HEK293 (cell line): ENCODE measurements around the gene MGAT4A.

Experiments used
- BCL6B ChIP-seq: fragments of 450-650 bp; formaldehyde crosslinking; IDR thresholded peaks from 2 replicates; pipeline ENCODE4 v1.5.1; 2017; ENCODE audit warnings: missing biosample characterization, missing genetic modification characterization
- EGR2 ChIP-seq: fragments of 450-650 bp; formaldehyde crosslinking; IDR thresholded peaks from 2 replicates; pipeline ENCODE4 v1.5.1; 2016; ENCODE audit warnings: low read depth, missing biosample characterization, missing genetic modification characterization
- GFI1B ChIP-seq: fragments of 450-650 bp; formaldehyde crosslinking; IDR thresholded peaks from 2 replicates; pipeline ENCODE4 v1.5.1; 2016; ENCODE audit warnings: missing biosample characterization, missing genetic modification characterization
- HOXA7 ChIP-seq: sonication (generic); formaldehyde crosslinking; IDR thresholded peaks from 2 replicates; pipeline ENCODE4 v1.8.1; 2022; ENCODE audit warnings: missing genetic modification reagents, borderline replicate concordance
- HOXC10 ChIP-seq: sonication (generic); formaldehyde crosslinking; IDR thresholded peaks from 2 replicates; pipeline ENCODE4 v1.8.1; 2023; ENCODE audit warnings: mild to moderate bottlenecking, missing genetic modification reagents
- KLF8 ChIP-seq: fragments of 450-650 bp; formaldehyde crosslinking; IDR thresholded peaks from 2 replicates; pipeline ENCODE4 v1.5.1; 2016; ENCODE audit warnings: missing biosample characterization, missing genetic modification characterization
- MYNN ChIP-seq: fragments of 450-650 bp; formaldehyde crosslinking; IDR thresholded peaks from 2 replicates; pipeline ENCODE4 v1.5.1; 2016; ENCODE audit warnings: missing biosample characterization, missing genetic modification characterization, borderline replicate concordance
- SCRT1 ChIP-seq: fragments of 450-650 bp; formaldehyde crosslinking; IDR thresholded peaks from 2 replicates; pipeline ENCODE4 v1.5.1; 2016; ENCODE audit warnings: missing biosample characterization, missing genetic modification characterization, borderline replicate concordance
- TSHZ1 ChIP-seq: fragments of 450-650 bp; formaldehyde crosslinking; IDR thresholded peaks from 2 replicates; pipeline ENCODE4 v1.5.1; 2016; ENCODE audit warnings: missing biosample characterization, missing genetic modification characterization, borderline replicate concordance
- WT1 ChIP-seq: fragments of 450-650 bp; formaldehyde crosslinking; IDR thresholded peaks from 2 replicates; pipeline ENCODE4 v1.5.1; 2016; ENCODE audit warnings: missing biosample characterization, missing genetic modification characterization
- ZBTB17 ChIP-seq: fragments of 450-650 bp; formaldehyde crosslinking; IDR thresholded peaks from 2 replicates; pipeline ENCODE4 v1.5.1; 2016; ENCODE audit warnings: missing biosample characterization, missing genetic modification characterization
- ZBTB20 ChIP-seq: fragments of 450-650 bp; formaldehyde crosslinking; IDR thresholded peaks from 2 replicates; pipeline ENCODE4 v1.5.1; 2016; ENCODE audit warnings: missing biosample characterization, missing genetic modification characterization
- ZFP41 ChIP-seq: fragments of 450-650 bp; formaldehyde crosslinking; IDR thresholded peaks from 2 replicates; pipeline ENCODE4 v1.5.1; 2016; ENCODE audit warnings: missing biosample characterization, missing genetic modification characterization, borderline replicate concordance
- ZNF148 ChIP-seq: fragments of 450-650 bp; formaldehyde crosslinking; IDR thresholded peaks from 2 replicates; pipeline ENCODE4 v1.5.0; 2017; ENCODE audit warnings: missing biosample characterization, missing genetic modification characterization, borderline replicate concordance
- ZNF169 ChIP-seq: fragments of 450-650 bp; formaldehyde crosslinking; IDR thresholded peaks from 2 replicates; pipeline ENCODE4 v1.5.1; 2016; ENCODE audit warnings: missing biosample characterization, missing genetic modification characterization
- ZNF174 ChIP-seq: fragments of 450-650 bp; formaldehyde crosslinking; IDR thresholded peaks from 2 replicates; pipeline ENCODE4 v1.5.0; 2017; ENCODE audit warnings: missing biosample characterization, mild to moderate bottlenecking, missing genetic modification characterization
- ZNF19 ChIP-seq: fragments of 450-650 bp; formaldehyde crosslinking; IDR thresholded peaks from 2 replicates; pipeline ENCODE4; 2016; ENCODE audit warnings: missing biosample characterization, missing genetic modification characterization, low read depth
- ZNF23 ChIP-seq: fragments of 450-650 bp; formaldehyde crosslinking; IDR thresholded peaks from 2 replicates; pipeline ENCODE4 v1.5.1; 2016; ENCODE audit warnings: missing biosample characterization, missing genetic modification characterization, borderline replicate concordance
- ZNF274 ChIP-seq, 2 experiments: fragments of 200-500 bp in 1 of 2; fragments of 450-650 bp in 1 of 2; sonication (Bioruptor generic) in 1 of 2; formaldehyde crosslinking in 1 of 2; IDR thresholded peaks; 2 replicates each; pipeline versions ENCODE4 v1.5.1 to v1.6.1; 2014 to 2016; ENCODE audit warnings: borderline replicate concordance in 1 of 2, inconsistent platforms in 1 of 2, low read length in 1 of 2, missing biosample characterization in 1 of 2, missing genetic modification characterization in 1 of 2
- ZNF324 ChIP-seq: fragments of 450-650 bp; formaldehyde crosslinking; IDR thresholded peaks from 2 replicates; pipeline ENCODE4 v1.5.1; 2016; ENCODE audit warnings: missing biosample characterization, missing genetic modification characterization
- ZNF335 ChIP-seq: fragments of 450-650 bp; formaldehyde crosslinking; conservative IDR thresholded peaks from 2 replicates; pipeline ENCODE4 v1.5.1; 2016; ENCODE audit warnings: missing biosample characterization, missing genetic modification characterization
- ZNF394 ChIP-seq: fragments of 450-650 bp; formaldehyde crosslinking; IDR thresholded peaks from 2 replicates; pipeline ENCODE4 v1.5.1; 2016; ENCODE audit warnings: missing biosample characterization, missing genetic modification characterization, mild to moderate bottlenecking, moderate library complexity, borderline replicate concordance
- ZNF529 ChIP-seq: fragments of 450-650 bp; formaldehyde crosslinking; IDR thresholded peaks from 2 replicates; pipeline ENCODE4 v1.5.1; 2017; ENCODE audit warnings: missing genetic modification characterization, missing biosample characterization; ENCODE audit not compliant: insufficient replicate concordance
- ZNF596 ChIP-seq: fragments of 450-650 bp; IDR thresholded peaks from 2 replicates; pipeline ENCODE4 v1.5.0; 2018; ENCODE audit warnings: missing biosample characterization, mild to moderate bottlenecking, missing genetic modification characterization, moderate library complexity
- ZNF623 ChIP-seq: fragments of 450-650 bp; formaldehyde crosslinking; IDR thresholded peaks from 2 replicates; pipeline ENCODE4 v1.5.1; 2016; ENCODE audit warnings: missing biosample characterization, missing genetic modification characterization
- ZNF701 ChIP-seq: fragments of 450-650 bp; formaldehyde crosslinking; IDR thresholded peaks from 2 replicates; pipeline ENCODE4 v1.5.1; 2016; ENCODE audit warnings: missing biosample characterization, missing genetic modification characterization
- ZNF776 ChIP-seq: fragments of 450-650 bp; formaldehyde crosslinking; IDR thresholded peaks from 2 replicates; pipeline ENCODE4 v1.5.0; 2017; ENCODE audit warnings: missing biosample characterization, missing genetic modification characterization, borderline replicate concordance
- TF ChIP-seq, protein P1 (sequence below): fragments of 450-650 bp; formaldehyde crosslinking; conservative IDR thresholded peaks from 2 replicates; pipeline ENCODE4 v1.5.1; 2016; ENCODE audit warnings: low read depth, missing biosample characterization, missing genetic modification characterization

MGAT4A gene

GRCh38 chr2:98608116-98608961, 122.6 kb downstream of the MGAT4A start, which contains the start of the genes COA5 and UNC50 (continued):
- no peak for TF ChIP-seq SCRT1
- TF ChIP-seq MYNN (tag by site-specific recombination), result no peak
- no peak for TF ChIP-seq GFI1B (tag by site-specific recombination)
- peak; percentile 69; the same call in 1 of the 2 replicates for TF ChIP-seq KLF8
- TF ChIP-seq ZNF324 (tag by site-specific recombination), result peak; percentile 40; the same call in 1 of the 2 replicates
- peak; percentile 71 for TF ChIP-seq ZNF335
- no peak for TF ChIP-seq ZNF274 (IDR thresholded peaks at IDR 0.05; ENCODE audit: low read length)
- no peak for TF ChIP-seq ZNF274 (tag by site-specific recombination; IDR thresholded peaks at IDR 0.05; ENCODE audit: borderline replicate concordance)
- no peak for TF ChIP-seq ZFP41 (tag by site-specific recombination)
- TF ChIP-seq WT1, result no peak
- TF ChIP-seq ZNF394 (tag by site-specific recombination), result 0 out of 2 replicates have a peak, but pooled peaks have one; percentile 22
- no peak for TF ChIP-seq HOXC10 (CRISPR knock-in tag)
- no peak for TF ChIP-seq ZNF776 (tag by site-specific recombination)
- no peak for TF ChIP-seq ZNF529 (tag by site-specific recombination)
- TF ChIP-seq ZBTB20 (tag by site-specific recombination), result peak; percentile 62; the same call in 1 of the 2 replicates
- no peak for TF ChIP-seq ZNF174 (tag by site-specific recombination)
- TF ChIP-seq BCL6B (tag by site-specific recombination), result no peak
- TF ChIP-seq, protein P1, sequence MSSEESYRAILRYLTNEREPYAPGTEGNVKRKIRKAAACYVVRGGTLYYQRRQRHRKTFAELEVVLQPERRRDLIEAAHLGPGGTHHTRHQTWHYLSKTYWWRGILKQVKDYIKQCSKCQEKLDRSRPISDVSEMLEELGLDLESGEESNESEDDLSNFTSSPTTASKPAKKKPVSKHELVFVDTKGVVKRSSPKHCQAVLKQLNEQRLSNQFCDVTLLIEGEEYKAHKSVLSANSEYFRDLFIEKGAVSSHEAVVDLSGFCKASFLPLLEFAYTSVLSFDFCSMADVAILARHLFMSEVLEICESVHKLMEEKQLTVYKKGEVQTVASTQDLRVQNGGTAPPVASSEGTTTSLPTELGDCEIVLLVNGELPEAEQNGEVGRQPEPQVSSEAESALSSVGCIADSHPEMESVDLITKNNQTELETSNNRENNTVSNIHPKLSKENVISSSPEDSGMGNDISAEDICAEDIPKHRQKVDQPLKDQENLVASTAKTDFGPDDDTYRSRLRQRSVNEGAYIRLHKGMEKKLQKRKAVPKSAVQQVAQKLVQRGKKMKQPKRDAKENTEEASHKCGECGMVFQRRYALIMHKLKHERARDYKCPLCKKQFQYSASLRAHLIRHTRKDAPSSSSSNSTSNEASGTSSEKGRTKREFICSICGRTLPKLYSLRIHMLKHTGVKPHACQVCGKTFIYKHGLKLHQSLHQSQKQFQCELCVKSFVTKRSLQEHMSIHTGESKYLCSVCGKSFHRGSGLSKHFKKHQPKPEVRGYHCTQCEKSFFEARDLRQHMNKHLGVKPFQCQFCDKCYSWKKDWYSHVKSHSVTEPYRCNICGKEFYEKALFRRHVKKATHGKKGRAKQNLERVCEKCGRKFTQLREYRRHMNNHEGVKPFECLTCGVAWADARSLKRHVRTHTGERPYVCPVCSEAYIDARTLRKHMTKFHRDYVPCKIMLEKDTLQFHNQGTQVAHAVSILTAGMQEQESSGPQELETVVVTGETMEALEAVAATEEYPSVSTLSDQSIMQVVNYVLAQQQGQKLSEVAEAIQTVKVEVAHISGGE (tag by site-specific recombination), result peak; percentile 97
- no peak for TF ChIP-seq HOXA7 (CRISPR knock-in tag)
- no peak for TF ChIP-seq TSHZ1 (tag by site-specific recombination)
- no peak for TF ChIP-seq ZNF23 (tag by site-specific recombination)
- no peak for TF ChIP-seq ZNF19 (tag by site-specific recombination)
- TF ChIP-seq ZBTB17 (tag by site-specific recombination), result peak; percentile 43; the same call in 1 of the 2 replicates
- TF ChIP-seq EGR2 (tag by site-specific recombination), result 0 out of 2 replicates have a peak, but pooled peaks have one; percentile 11
- TF ChIP-seq ZNF701, result no peak
- TF ChIP-seq ZNF623, result no peak
- TF ChIP-seq ZNF169 (tag by site-specific recombination), result no peak
- TF ChIP-seq ZNF148, result no peak
- TF ChIP-seq ZNF596 (tag by site-specific recombination), result no peak
